ENCODE measurements around the gene MAG.

MAG gene

DNA sequence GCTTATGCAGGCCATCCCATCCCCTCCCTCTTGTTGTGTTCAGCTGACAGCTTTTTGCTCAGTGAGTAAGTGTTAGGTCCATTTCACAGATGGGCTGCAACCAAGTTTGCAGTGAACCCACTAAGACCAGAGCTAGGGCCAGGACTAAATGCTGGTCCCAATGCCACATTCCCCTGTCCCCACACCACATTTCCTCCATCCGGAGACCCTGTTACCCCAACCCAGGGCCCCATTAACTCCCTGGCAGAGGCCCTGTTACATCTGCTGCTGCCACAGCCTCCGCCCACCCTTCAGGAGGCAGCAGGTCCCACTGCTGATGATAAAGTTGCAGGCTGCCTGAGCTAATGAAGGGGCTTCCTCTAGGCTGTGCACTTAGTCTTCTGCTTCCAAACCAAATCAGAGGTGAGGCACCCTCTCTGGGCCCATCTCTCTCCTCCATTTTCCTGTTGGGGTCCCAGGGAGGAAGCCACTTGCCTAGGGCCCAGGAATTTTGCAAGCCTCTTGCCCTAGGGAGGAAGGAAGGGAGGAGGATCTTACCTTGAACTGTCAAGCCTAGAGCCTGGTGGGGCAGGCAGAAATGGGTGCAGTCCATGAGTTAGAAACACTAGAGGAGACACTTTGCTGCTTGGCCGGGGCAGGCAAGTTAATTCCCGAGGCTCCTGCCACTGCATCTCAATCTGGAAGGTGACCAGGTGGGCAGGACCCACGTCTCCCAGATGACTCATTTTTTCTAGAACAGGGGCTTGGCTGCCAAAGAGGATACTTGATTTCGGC lies 26.6 kb upstream of the MAG start:
- DNase-seq, result no peak

DNA sequence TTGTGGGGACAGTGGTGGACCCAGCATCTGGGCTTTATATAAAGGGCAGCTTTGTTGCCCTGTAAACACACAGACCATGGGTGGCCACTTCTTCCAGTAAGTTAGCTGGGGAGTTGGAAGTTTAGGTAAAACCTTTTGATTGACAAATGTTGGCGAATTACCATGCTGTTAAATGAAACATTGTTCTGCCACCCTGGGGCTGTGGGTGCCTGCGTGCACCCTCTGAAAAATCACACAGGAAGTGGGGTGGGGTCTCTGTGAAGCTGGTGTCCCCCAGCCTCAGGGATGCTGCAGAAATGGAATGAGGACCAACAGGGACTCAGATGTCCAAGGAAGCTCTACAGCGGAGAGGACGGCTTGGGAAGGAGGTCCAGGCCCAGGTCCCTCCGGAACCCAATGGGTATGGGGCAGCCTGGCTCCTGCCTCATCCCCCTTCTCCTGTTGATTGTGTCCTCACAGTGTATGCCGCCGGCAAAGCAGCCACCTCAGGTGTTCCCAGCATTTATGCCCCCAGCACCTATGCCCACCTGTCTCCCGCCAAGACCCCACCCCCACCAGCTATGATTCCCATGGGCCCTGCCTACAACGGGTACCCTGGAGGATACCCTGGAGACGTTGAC lies 26.0 kb upstream of the MAG start:
- no peak for DNase-seq

DNA sequence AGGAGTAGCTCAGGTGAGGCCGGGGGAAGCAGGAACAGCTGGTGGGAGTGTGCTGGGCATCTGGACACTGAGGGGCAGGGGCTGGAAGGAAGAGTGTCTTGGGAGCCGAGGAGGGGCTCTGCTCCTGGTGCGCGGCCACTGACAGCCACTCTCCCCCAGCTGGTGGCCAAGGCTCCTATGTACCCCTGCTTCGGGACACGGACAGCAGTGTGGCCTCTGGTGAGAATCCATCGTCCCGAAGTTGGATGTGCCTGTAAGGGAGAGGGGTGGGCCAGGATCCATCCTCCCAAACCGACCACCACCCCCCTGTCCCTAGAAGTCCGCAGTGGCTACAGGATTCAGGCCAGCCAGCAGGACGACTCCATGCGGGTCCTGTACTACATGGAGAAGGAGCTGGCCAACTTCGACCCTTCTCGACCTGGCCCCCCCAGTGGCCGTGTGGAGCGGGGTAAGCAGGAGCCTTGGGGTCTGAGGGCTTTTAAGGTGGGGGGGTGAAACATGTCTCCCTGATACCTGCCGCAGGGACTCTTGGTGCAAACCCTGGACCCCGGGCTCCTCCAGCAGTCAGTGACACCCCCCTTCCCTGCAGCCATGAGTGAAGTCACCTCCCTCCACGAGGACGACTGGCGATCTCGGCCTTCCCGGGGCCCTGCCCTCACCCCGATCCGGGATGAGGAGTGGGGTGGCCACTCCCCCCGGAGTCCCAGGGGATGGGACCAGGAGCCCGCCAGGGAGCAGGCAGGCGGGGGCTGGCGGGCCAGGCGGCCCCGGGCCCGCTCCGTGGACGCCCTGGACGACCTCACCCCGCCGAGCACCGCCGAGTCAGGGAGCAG lies 25.2 kb upstream of the MAG start:
- DNase-seq, result no peak

DNA sequence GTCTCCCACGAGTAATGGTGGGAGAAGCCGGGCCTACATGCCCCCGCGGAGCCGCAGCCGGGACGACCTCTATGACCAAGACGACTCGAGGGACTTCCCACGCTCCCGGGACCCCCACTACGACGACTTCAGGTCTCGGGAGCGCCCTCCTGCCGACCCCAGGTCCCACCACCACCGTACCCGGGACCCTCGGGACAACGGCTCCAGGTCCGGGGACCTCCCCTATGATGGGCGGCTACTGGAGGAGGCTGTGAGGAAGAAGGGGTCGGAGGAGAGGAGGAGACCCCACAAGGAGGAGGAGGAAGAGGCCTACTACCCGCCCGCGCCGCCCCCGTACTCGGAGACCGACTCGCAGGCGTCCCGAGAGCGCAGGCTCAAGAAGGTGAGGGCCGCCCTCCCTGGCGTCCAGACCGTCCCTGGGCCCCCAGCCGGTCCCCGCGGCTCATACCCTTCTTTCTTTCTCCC lies 24.6 kb upstream of the MAG start:
- DNase-seq, result peak; percentile 36

DNA sequence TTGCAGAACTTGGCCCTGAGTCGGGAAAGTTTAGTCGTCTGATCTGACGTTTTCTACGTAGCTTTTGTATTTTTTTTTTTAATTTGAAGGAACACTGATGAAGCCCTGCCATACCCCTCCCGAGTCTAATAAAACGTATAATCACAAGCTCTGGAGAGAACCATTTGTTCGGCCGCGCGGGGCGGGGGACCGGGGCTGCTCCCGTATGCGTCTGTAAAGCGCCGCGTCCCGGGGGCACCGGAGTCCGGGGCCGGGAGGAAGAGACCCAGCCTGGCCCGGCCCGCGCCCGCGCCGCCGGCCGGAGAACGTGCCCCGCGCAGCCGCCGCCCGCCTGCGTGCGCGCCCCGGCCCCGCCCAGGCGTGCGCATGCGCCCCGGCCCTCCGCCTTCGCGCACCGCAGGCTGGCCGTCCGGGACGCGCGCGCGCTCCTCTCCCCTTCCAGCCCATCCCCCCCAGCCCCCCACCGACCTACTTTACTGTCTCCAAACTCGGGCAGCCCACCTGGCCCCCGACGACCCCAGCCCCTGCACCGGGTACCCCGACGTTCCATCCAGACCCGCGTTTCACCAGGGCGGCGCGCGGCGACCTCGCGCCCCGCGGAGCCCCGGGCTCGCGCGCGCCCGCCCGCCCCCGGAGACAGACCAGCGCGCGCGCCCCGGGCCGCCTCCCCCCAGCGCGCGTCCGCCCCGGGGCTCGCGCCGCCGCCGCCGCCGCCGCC lies 24.0 kb upstream of the MAG start:
- DNase-seq, result peak; percentile 91

DNA sequence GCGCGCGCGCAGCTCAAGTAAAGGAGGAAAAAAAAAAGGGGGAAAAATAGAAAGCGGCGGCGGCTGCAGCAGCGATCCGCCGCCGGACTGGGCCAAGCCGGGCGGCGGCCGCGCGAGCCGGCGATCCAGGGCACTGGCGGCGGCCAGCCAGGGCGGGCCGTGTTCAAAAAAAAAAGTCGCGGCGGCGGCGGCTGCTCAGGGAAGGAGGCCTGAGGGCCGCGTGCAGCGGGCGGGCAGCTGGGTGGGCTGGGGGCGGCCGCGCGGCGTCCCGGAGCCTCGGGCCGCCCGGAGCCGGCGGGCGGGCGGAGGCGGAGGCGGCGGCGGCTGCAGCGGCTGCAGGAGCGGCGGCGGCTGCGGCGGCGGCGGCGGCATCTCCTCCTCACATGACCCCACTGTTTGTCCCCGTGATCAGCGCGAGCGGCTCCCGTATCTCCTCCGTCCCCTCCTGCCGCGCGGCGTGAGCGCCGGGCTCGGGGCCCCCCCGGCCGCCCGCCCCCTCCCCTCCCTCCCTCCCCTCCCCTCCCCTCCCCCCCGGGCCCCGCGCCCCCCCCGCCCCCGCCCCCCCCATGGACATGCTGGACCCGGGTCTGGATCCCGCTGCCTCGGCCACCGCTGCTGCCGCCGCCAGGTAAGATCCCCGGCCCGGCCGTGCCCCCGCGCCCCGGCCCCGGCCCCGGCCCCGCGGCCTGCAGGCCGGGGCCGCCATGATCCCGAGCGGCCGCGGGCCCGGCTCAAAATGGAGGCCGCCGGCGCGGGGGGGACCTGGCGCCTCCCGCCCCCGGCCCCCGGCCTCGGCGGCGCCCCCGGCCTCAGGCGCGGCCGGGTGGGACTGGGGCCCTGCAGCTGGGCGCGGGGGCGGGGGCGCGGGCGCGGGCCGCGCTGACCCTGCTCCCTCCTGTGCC lies 23.2 kb upstream of the MAG start, which contains the start of gene USF2:
USF2 (plus strand) TSS at position 427 of the 902 bp plus-strand sequence; CDS start at position 567, 140 bp downstream.
- peak; percentile 72 for DNase-seq

DNA sequence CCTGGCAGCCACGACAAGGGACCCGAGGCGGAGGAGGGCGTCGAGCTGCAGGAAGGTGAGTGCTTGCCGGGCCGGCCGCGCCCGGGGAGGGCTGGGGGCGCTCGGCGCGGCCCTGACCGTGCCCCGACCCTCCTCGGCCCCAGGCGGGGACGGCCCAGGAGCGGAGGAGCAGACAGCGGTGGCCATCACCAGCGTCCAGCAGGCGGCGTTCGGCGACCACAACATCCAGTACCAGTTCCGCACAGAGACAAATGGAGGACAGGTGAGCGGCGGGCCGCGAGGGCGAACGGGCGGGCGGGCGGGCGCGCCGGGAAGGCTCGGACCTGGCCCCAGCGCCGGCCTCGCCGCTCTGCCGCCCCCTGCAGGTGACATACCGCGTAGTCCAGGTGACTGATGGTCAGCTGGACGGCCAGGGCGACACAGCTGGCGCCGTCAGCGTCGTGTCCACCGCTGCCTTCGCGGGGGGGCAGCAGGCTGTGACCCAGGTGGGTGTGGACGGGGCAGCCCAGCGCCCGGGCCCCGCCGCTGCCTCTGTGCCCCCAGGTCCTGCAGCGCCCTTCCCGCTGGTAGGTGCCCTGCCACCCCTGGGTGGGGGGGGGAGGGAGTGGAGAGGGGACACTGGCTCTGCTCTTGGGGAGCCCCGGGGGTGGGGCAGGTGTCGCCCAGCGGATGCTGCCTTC lies 22.4 kb upstream of the MAG start:
- DNase-seq, result peak; percentile 78

DNA sequence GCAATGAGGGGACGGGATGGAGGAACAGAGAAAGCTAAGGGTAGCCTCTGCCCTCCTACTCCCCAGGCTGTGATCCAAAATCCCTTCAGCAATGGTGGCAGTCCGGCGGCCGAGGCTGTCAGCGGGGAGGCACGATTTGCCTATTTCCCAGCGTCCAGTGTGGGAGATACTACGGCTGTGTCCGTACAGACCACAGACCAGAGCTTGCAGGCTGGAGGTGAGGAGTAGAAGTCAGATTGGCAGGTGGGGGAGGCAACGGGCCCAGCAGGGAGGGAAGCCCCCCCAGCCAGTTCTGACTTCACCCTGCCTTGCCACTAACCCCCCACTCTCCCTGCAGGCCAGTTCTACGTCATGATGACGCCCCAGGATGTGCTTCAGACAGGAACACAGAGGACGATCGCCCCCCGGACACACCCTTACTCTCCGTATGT lies 21.6 kb upstream of the MAG start:
- DNase-seq, result no peak

DNA sequence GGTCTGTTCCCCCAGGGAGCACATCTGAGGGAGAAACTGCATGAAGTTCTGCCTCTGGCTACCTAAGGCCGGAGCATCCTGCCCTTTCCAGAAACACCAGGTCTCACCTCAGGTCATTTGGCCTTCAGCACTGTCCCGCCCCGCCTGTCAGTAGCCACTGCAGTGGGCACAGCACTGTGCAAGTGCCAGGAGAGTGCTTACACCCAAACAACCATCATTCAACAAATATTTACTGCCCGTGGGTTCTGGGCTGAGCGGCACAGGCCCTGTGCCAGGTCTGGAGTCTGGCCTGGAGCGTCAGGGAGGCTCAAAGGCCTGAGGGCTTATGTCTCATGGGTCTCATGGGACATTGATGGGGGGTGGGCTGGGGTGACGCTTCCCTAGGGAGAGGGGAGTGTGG lies 20.4 kb upstream of the MAG start:
- DNase-seq, result no peak

DNA sequence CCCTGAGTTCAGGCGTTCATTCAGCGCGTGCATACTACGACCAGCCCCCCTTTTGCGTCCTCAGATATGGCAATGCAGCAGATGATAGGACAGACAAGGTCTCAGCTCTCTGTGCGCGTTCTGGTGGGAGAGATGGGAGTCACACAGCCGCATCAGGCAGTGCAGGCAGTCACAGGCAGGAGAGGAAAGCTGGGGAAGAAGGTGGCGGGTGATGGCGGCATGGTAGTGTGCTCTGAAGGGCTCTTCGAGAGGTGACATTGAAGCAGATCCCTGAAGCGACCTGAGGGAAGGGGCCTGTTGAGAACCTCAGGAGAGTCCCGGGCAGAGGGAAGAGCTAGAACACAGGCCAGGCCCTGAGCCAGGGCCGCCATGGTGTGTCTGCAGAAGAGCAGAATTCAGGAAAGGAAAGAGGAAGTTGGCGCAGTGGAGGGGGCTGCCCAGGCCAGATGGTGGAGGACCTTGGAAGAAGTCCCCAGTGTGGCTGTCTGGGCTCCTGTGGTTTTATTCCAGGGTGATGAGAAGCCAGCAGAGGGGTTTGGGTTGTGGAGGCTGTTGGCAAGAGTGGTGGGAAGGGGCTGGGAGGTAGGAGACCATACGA lies 19.7 kb upstream of the MAG start:
- peak; percentile 76 for DNase-seq

DNA sequence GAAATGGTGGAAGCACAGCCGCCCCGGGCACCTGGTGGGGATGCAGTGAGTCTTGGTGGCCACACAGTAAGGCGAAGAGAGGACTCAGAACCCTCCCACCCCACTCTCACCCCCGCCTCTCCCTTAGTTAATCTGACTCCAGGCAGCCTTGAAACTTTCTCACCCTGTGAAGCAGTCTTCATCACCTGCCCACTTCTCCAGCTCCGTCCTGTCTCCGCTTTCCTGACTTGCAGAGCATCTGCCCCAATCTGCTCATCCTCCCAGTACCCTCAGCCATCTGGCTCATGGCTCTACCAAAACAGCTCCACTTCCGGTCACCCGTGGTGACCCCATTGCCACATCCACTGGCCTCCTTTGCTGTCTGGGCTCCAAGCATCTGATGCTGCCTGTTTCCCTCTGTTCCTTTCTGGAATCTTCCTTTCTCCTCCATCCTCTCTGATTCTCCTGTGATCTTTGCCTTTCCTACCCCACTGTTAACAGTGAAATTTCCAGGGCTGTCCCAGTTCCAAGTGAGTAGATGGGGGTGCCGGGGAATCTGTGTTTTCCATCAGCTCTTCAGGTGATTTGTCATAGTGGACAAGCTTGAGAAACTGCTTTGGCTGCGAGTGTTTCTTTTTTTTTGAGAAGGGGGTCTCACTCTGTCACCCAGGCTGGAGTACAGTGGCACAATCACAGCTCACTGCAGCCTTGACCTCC lies 18.9 kb upstream of the MAG start:
- no peak for DNase-seq

DNA sequence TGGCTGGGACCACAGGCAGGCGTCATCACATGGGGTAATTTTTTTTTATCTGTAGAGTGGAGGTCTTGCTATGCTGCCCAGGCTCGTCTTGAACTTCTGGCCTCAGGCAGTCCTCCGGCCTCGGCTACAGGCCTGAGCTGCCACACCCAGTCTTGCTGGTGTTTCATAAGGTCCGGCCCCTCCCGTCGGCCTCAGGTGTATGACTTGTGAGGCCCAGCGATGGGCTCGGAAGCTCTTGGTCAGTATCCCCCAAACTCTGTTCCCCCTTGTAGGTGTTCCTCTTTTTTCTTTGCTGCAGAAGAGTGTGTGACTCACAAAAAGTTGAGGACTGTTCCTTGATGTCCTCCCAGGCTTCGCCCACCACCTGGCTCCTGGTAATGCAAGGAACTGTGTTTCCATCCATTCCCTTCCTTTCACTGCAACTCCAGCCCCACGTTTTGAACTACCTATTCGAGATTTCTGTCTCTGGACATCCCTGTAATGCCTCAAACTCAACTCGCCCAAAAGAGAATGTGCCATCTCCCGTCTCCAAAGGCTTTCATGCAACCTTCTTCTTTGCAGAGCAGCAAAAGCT lies 18.2 kb upstream of the MAG start:
- DNase-seq, result no peak

DNA sequence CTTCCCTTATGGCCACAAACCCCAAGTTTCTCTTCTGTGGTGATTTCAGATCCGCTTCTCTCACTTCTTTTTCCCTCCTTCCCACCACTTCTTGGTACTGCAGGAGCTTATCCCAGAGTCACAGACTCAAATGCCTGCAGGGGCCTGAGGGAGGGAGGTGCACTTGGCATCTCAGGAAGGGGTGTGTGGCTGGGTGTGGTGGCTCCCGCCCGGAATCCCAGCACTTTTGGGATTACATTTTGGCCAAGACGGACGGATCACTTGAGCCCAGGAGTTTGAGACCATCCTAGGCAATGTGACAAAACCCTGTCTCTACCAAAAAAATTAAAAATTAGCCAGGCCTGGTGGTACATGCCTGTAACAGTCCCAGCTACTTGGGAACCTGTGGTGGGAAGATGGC lies 17.6 kb upstream of the MAG start:
- DNase-seq, result no peak

DNA sequence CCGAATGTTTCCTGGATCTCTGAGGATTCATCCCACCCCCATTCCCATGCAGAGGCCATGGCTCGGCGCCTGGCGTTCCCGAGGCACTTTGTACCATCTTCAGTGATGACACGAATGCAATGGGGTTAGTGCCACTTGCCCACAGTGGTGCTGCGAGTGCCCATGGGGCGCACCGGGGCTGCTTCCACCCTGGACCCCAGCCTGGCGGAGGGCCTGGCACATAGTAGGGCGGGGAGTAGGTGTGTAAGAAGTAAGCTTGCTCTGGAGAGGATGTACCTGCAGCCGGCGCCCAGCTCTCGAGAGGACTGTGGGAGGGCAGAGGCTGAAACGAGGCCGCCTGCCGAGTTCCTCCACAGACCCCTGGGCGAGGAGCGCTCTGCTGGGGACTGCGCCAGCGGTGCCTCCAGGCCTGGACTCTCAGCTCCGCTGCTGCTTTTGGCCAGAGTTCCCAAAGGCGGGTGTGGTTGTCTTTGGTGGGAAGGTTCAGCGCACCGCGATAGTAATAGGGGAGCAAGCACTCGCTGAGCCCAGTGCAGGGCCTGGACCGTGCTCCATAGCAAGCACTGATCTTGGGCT lies 15.2 kb upstream of the MAG start:
- no peak for DNase-seq

DNA sequence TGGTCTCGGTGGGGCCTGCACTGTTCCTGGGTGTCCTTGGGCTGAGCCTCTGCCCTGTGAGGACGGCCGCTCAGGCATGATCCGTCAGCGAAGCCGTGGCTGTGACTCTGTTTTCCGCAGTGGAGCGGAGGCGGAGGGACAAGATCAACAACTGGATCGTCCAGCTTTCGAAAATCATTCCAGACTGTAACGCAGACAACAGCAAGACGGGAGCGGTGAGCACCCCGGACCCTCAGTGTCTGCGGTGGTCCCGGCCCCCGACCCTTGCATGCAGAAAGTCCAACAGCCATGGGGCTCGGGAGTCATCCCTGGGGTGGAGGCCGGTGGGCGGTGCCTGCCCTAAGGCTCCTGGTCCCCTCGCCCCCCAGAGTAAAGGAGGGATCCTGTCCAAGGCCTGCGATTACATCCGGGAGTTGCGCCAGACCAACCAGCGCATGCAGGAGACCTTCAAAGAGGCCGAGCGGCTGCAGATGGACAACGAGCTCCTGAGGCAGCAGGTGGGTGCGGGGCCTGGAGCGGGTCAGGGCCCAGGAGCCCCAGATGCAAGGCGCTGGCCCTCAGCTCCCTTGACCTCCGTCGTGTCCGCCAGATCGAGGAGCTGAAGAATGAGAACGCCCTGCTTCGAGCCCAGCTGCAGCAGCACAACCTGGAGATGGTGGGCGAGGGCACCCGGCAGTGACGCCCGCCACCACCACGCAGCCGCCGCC lies 13.2 kb upstream of the MAG start:
- DNase-seq, result no peak

DNA sequence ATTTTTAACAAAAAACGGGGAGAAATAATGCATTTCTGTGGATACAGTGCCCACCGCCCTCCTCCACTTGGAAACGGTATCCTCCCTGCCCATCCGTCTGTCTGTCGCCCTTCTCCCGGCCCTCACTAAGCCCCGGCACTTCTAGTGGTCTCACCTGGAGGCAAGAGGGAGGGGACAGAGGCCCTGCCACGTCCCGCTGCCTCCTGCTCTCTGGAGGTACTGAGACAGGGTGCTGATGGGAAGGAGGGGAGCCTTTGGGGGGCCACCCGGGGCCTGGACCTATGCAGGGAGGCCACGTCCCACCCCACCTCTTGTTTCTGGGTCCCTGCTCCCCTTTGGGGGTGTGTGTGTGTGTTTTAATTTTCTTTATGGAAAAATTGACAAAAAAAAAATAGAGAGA lies 12.6 kb upstream of the MAG start:
- no peak for DNase-seq

DNA sequence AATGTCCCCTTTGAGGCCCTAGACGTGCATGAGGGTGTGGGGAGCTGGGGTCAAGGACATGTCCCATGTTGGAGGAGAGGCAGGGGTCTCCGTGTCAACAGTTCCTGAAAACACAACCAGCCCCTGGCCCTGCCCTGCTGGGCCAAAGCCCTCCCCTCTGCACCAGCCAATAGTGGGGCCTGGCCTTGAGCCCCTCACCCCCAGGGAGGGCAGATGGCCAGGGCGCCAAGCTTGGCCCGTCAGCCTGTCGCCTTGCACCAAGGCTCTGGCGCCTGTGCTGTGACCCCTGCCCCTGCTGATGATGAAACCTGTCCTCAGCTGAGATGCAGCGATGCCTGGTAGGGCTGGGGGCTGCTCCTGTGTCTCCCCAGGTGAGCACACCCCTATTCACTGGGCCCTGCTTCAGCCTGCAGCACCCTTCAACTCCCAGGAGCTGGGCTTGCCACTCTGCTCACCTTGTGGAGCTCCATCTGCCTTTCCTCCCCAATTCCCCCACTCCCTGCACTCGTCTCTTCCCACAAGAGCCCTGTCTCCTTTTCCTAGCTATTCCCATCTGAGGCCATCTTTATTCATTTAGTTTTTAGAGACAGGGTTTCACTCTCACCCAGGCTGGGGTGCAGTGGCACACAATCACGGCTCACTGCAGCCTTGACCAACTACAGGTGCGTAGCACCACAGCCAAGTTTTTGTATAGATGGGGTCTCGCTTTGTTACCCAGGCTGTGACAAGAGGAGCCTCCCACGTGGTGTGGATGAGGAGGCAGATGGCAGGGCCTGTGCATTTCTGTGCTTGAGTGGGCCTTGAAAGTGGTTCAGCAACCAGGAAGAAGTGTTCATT lies 11.8 kb upstream of the MAG start:
- no peak for DNase-seq

DNA sequence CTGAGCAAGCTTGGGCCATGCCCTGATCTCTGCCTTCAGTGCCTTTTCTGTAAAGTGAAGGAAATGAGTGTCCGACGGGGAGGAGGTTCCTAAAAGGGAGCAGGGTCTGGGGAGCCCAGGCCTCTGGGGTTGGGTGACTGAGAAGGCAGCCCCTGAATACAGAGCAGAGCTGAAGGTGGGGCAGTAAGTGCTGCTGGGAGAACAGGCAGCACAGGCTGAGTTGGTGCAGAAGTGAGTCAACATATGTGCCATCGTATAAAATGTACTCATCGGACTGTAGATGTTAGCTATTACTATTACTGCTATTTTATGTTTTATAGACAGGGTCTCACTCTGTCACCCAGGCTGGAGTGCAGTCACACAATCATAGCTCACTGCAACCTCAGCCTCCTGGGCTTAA lies 10.7 kb upstream of the MAG start:
- no peak for DNase-seq

All from suppressor macrophage treated with lipopolysaccharide for 4 hours (primary cell).